ENCODE measurements around the gene SMIM17. TPM values are rescaled to one million over a fixed set of nuclear protein-coding genes. Genes with fewer than 3 reads are reported as not detected.

Gene SMIM17
- polyA plus RNA-seq, 3 donors: not detected

DNA sequence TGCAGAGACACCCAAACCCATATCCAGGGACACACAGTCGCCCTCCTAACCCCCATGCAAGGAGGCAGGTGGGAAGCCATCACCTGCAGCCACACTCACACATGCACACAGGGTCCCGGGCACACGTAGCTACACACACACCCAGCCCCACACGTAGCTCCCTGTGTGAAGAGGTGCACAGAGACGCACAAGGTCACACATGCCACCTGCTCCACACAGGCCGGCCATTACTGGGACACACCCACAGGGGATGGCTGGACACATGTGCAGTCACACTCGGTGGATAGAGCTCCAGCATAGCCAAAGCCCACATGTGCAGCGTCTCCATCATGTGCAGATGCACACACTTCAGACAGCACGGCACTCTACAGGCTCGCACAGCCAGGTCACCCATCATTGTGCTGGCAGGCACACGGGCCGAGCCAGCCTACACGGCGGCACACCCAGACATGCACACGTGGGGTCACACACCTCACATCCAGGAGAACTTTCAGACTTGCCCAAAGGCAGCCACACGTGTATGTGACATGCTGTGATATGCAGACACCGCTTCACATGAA lies 27.5 kb downstream of the SMIM17 start:
- Histone ChIP-seq H3K4me3 (replicated peaks in 1 of 3; ENCODE audit: low read depth in 2 of 3, low read length in 3 of 3) (peak overlapping the region in 1 of 3 experiments; percentile 78), H3K27me3 (ENCODE audit: control insufficient read depth in 2 of 2, insufficient read depth in 2 of 2, low read length in 2 of 2) (no peaks in the 10 kb centered on the region), H3K4me2 (replicated peaks; ENCODE audit: extremely low read depth, low read length, poor library complexity, severe bottlenecking) (peak overlapping the region; percentile 79), H3K79me2 (ENCODE audit: insufficient read depth, low read length) (no peaks in the 10 kb centered on the region), H3K36me3 (replicated peaks in 1 of 2; ENCODE audit: control insufficient read depth in 1 of 2, insufficient read depth in 2 of 2, low read length in 2 of 2) (no peaks in the 10 kb centered on the region), H3K9me3 (replicated peaks in 1 of 2; ENCODE audit: control insufficient read depth in 1 of 2, insufficient read depth in 1 of 2, low read length in 2 of 2) (peaks cover 42 to 69% of the 10 kb centered on the region in 2 donors), H3K4me1 (ENCODE audit: control insufficient read depth in 1 of 2, insufficient read depth in 2 of 2, low read length in 2 of 2) (peaks cover 12 to 18% of the 10 kb centered on the region in 2 donors), H2AFZ (ENCODE audit: insufficient read depth, low read depth, low read length, poor library complexity, severe bottlenecking) (no peak overlapping the region), H3K27ac (ENCODE audit: low read depth in 1 of 2, low read length in 2 of 2) (no peak overlapping the region), H4K20me1 (ENCODE audit: insufficient read depth, low read length) (no peaks in the 10 kb centered on the region), H3K9ac (ENCODE audit: insufficient read depth, low read length, poor library complexity, severe bottlenecking) (no peak overlapping the region)
- no peak for TF ChIP-seq CTCF (IDR thresholded peaks at IDR 0.05)
- H3K36me3 Mint-ChIP-seq: no peaks in the 10 kb centered on the region
- no peak overlapping the region for H3K27ac Mint-ChIP-seq
- H3K4me3 Mint-ChIP-seq: peak overlapping the region in 1 of 2 donors; percentile 88
- no peak for DNase-seq
- H3K9me3 Mint-ChIP-seq: peaks cover 31 to 68% (median 49%) of the 10 kb centered on the region in 7 donors
- WGBS (ENCODE audit: insufficient coverage): 95% methylated on average over 16 of the region's 17 CpGs
- intact Hi-C loops (cut with micrococcal nuclease): no loop called here
- peaks cover 13% of the 10 kb centered on the region for H3K4me1 Mint-ChIP-seq
- H3K27me3 Mint-ChIP-seq (ENCODE audit: low read depth in 3 of 3): peaks cover 0 to 3% (median 0%) of the 10 kb centered on the region in 3 donors

- Histone ChIP-seq H3K9ac (ENCODE audit: insufficient read depth, low read length, poor library complexity, severe bottlenecking) (no peak overlapping the region), H3K9me3 (replicated peaks in 1 of 2; ENCODE audit: control insufficient read depth in 1 of 2, insufficient read depth in 1 of 2, low read length in 2 of 2) (peaks cover 37 to 69% of the 10 kb centered on the region in 2 donors), H3K4me2 (replicated peaks; ENCODE audit: extremely low read depth, low read length, poor library complexity, severe bottlenecking) (peak overlapping the region; percentile 79), H4K20me1 (ENCODE audit: insufficient read depth, low read length) (no peaks in the 10 kb centered on the region), H3K4me3 (replicated peaks in 1 of 3; ENCODE audit: low read depth in 2 of 3, low read length in 3 of 3) (peak overlapping the region; percentile 26 to 78 (median 41)), H3K4me1 (ENCODE audit: control insufficient read depth in 1 of 2, insufficient read depth in 2 of 2, low read length in 2 of 2) (peaks cover 12 to 18% of the 10 kb centered on the region in 2 donors), H3K79me2 (ENCODE audit: insufficient read depth, low read length) (no peaks in the 10 kb centered on the region), H3K27ac (ENCODE audit: low read depth in 1 of 2, low read length in 2 of 2) (no peak overlapping the region), H3K36me3 (replicated peaks in 1 of 2; ENCODE audit: control insufficient read depth in 1 of 2, insufficient read depth in 2 of 2, low read length in 2 of 2) (no peaks in the 10 kb centered on the region), H2AFZ (ENCODE audit: insufficient read depth, low read depth, low read length, poor library complexity, severe bottlenecking) (peak overlapping the region; percentile 90), H3K27me3 (ENCODE audit: control insufficient read depth in 2 of 2, insufficient read depth in 2 of 2, low read length in 2 of 2) (no peaks in the 10 kb centered on the region)
- H3K27ac Mint-ChIP-seq: peak overlapping the region in 1 of 7 donors; percentile 69
- no peak for DNase-seq
- H3K4me1 Mint-ChIP-seq: peaks cover 13% of the 10 kb centered on the region
- 40% methylated on average over 35 of the region's 35 CpGs for WGBS (ENCODE audit: insufficient coverage)
- H3K27me3 Mint-ChIP-seq (ENCODE audit: low read depth in 3 of 3): peaks cover 0 to 3% (median 0%) of the 10 kb centered on the region in 3 donors
- intact Hi-C loops (cut with micrococcal nuclease): no loop called here
- H3K9me3 Mint-ChIP-seq: peaks cover 30 to 67% (median 49%) of the 10 kb centered on the region in 7 donors
- H3K4me3 Mint-ChIP-seq: peak overlapping the region; percentile 82 to 88
- no peak for TF ChIP-seq CTCF (IDR thresholded peaks at IDR 0.05)
- no peaks in the 10 kb centered on the region for H3K36me3 Mint-ChIP-seq
Observed at GRCh38 chr19:56670961-56671612, 28.1 kb downstream of the SMIM17 start.

All from CD14-positive monocyte (primary cell).